Astrocyte (in vitro differentiated cells and primary cell): ENCODE data around the gene CSF1R.

ENCODE experiments used
- CTCF ChIP-seq: IDR thresholded peaks from 2 replicates; pipeline ENCODE4 v1.5.1; 2011; ENCODE audit warnings: low read depth, mild to moderate bottlenecking, inconsistent platforms, low read length, moderate library complexity; ENCODE audit not compliant: insufficient read depth
- EZH2 ChIP-seq: IDR thresholded peaks from 2 replicates; pipeline ENCODE4 v1.6.1; 2012; ENCODE audit warnings: mild to moderate bottlenecking, low read length, inconsistent platforms; ENCODE audit not compliant: insufficient read depth

DNA sequence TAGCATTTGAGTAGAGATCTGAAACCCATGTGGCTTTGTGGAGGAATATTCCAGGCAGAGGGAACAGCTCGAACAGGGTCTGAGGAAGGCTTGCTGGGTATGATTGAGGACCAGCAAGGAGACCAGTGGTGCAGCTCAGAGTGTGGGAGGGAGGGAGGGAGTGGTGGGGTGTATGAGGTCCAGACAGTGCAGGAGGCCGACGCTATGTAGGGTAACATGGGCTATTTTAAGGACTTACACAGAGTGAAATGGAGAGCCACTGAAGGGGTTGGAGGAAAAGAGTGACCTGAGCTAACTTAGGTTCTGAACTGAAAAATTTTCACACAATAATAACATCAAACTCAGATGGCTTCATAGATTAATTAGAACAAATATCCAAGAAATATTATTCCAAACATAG lies 43.9 kb downstream of the CSF1R start:
- no peak for TF ChIP-seq CTCF
- no peak for TF ChIP-seq EZH2
